ENCODE measurements around the gene PSMB7. TPM values are rescaled to one million over a fixed set of nuclear protein-coding genes. Genes with fewer than 3 reads are reported as not detected.
A peak's percentile ranks its signal among the peaks of the same experiment; 100 is the strongest.

The PSMB7 gene
- total RNA-seq, 2 experiments from 2014 or later: 88.7 to 93.6 TPM

DNA sequence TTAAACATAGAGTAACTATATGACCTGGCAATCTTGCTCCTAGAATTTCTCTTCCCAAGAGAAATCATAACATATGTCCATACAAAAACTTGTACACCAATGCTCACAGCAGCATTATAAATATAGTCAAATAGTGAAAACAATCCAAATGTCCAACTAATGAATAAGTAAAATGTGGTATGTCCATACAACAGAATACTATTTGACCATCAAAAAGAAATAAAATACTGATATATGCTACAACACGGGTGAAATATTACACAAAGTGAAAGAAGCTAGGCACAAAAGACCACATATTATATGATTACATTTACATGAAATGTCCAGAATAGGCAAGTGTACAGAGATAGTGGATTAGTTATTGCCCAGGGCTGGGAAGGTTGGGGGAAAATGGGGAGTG lies 41.4 kb downstream of the PSMB7 start:
- H3K9me3 Mint-ChIP-seq: peaks cover 3% of the 10 kb centered on the region
- ATAC-seq (ENCODE audit: low read depth): no peak
- H3K27me3 Mint-ChIP-seq: no peaks in the 10 kb centered on the region
- no peak overlapping the region for H3K4me3 Mint-ChIP-seq
- POLR2A ChIA-PET: no interaction called here
- DNase-seq: no peak
- H3K36me3 Mint-ChIP-seq: peaks cover 14% of the 10 kb centered on the region
- no peak overlapping the region for H3K27ac Mint-ChIP-seq
- peaks cover 7% of the 10 kb centered on the region for H3K4me1 Mint-ChIP-seq

DNA sequence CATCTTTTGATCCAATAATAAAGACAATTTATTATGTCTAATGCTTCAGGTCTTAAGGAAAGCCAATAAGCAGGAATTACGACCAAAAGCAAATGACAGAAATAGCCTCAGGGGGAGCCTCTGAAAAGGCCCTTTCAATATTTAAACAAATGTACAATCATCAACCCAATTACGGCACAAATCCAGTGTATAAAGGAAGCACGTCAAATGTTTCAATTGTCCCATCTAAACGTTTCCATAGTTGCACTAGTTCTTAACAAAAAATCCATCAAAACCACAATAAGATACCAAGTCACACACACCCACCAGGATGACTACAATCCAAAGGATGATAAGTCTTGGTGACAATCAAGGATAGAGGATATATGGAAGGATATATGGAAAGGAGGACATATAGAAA lies 41.9 kb downstream of the PSMB7 start:
- Mint-ChIP-seq H3K36me3 (peaks cover 14% of the 10 kb centered on the region), H3K9me3 (peaks cover 3% of the 10 kb centered on the region), H3K27ac (no peak overlapping the region), H3K4me3 (no peak overlapping the region), H3K4me1 (peaks cover 6% of the 10 kb centered on the region), H3K27me3 (no peaks in the 10 kb centered on the region)
- POLR2A ChIA-PET: no interaction called here
- DNase-seq: no peak
- no peak for ATAC-seq (ENCODE audit: low read depth)

DNA sequence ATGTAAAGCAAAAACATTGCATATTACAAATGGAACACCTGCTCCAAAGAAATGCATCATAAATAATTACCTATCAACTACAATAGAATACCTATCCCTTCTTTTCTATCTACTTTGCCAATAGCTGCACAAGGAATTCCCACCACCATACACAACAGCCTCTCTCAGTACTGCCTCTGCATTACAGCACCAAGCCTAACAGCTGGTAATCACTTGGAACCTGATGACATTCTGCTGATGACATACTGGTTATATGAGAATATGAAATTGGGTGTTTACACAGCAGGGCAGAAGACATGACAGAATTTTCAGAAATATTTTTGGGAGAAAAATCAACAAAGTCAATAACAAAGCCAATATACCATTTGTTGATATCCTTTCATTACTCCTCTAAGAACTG lies 43.2 kb downstream of the PSMB7 start:
- Mint-ChIP-seq H3K4me1 (peaks cover 7% of the 10 kb centered on the region), H3K9me3 (peaks cover 3% of the 10 kb centered on the region), H3K36me3 (peaks cover 14% of the 10 kb centered on the region), H3K4me3 (no peak overlapping the region), H3K27ac (no peak overlapping the region), H3K27me3 (no peaks in the 10 kb centered on the region)
- POLR2A ChIA-PET: no interaction called here
- DNase-seq (no peak), ATAC-seq (ENCODE audit: low read depth) (no peak)

DNA sequence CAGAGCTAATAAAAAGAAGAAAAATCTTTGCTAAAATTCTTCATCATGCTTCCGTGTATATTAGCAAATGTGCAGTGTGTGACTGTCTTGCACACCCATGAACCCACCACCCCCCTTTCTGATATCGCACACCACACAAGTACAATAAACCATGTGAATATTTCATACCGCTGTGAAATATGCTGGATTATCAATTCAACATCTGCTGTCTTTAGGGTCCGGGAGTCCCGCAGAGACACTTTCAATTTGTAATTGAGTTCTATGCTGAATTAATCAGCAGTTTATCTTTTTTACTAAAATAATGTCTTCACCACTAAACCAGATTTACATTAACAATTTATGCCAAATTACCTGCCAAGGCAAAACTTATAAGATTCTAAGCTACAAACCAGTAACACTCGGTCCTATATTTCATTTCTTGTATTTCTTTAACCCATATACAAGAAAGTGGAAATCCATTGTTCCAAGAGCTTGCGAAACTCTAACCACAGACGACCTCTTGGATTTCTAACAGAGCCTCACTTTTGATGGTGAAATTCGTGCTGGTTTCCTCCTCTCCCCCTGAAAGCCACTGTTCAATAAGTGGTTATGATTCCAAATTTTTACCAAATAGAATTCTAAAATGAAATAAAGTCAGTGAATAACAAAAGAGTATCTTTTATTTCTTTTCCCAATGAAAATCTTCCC lies 44.2 kb downstream of the PSMB7 start:
- peaks cover 3% of the 10 kb centered on the region for H3K9me3 Mint-ChIP-seq
- H3K4me1 Mint-ChIP-seq: peaks cover 8% of the 10 kb centered on the region
- H3K27me3 Mint-ChIP-seq: no peaks in the 10 kb centered on the region
- POLR2A ChIA-PET: no interaction called here
- no peak overlapping the region for H3K27ac Mint-ChIP-seq
- no peak for ATAC-seq (ENCODE audit: low read depth)
- H3K36me3 Mint-ChIP-seq: peaks cover 16% of the 10 kb centered on the region
- no peak overlapping the region for H3K4me3 Mint-ChIP-seq
- no peak for DNase-seq

DNA sequence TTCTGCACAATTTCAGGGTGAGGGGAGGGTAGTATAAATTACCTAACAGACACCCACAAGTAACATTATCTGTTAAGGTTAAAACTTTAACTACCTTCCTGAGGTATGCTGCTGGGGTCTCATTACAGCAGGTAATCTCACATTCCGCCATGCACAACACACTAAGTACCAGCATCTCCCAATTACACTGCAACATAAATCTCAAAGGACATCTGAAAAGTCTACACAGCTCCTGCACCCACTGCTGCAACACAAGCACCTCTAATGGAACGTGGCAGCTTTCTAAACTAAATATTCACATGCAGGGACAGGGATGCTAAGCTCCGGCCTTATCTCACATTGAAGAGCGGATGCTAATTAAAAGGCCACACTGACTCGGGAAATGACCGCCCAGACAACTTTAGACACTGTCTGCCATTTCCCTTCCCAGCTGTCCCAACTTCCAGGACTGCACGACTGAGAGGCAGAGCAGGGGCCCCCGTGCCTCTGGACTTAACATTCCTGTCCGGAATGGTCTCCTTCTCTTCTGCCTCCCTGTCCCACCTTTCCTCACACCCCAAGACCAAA lies 45.9 kb downstream of the PSMB7 start:
- POLR2A ChIA-PET: no interaction called here
- peaks cover 10% of the 10 kb centered on the region for H3K4me1 Mint-ChIP-seq
- DNase-seq (no peak), ATAC-seq (ENCODE audit: low read depth) (no peak)
- H3K36me3 Mint-ChIP-seq: peaks cover 9% of the 10 kb centered on the region
- no peak overlapping the region for H3K4me3 Mint-ChIP-seq
- no peak overlapping the region for H3K27ac Mint-ChIP-seq
- H3K9me3 Mint-ChIP-seq: peaks cover 3% of the 10 kb centered on the region
- no peaks in the 10 kb centered on the region for H3K27me3 Mint-ChIP-seq

DNA sequence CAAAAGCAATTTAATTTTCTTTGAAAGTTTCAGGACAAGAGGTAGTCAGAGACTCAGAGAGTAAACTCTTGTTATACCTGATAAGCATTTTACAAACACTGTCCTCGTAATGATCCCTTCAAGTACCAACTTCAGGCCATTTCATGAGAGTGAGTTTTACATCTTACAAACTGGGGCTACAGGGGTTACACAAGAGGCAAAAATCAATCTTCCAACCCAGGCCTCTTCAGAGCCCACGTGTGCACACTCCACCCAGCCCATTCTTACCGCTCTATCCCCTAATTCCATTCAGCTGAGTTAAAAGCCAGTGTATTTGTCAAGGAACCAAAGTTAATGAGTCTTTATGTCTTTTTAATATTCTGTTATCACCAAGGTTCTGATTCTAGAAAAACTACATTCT lies 46.5 kb downstream of the PSMB7 start:
- H3K4me3 Mint-ChIP-seq: no peak overlapping the region
- peaks cover under 1% of the 10 kb centered on the region for H3K9me3 Mint-ChIP-seq
- peaks cover 10% of the 10 kb centered on the region for H3K4me1 Mint-ChIP-seq
- peaks cover 4% of the 10 kb centered on the region for H3K36me3 Mint-ChIP-seq
- ATAC-seq (ENCODE audit: low read depth) (no peak), DNase-seq (no peak)
- POLR2A ChIA-PET: no interaction called here
- H3K27ac Mint-ChIP-seq: no peak overlapping the region
- H3K27me3 Mint-ChIP-seq: no peaks in the 10 kb centered on the region

DNA sequence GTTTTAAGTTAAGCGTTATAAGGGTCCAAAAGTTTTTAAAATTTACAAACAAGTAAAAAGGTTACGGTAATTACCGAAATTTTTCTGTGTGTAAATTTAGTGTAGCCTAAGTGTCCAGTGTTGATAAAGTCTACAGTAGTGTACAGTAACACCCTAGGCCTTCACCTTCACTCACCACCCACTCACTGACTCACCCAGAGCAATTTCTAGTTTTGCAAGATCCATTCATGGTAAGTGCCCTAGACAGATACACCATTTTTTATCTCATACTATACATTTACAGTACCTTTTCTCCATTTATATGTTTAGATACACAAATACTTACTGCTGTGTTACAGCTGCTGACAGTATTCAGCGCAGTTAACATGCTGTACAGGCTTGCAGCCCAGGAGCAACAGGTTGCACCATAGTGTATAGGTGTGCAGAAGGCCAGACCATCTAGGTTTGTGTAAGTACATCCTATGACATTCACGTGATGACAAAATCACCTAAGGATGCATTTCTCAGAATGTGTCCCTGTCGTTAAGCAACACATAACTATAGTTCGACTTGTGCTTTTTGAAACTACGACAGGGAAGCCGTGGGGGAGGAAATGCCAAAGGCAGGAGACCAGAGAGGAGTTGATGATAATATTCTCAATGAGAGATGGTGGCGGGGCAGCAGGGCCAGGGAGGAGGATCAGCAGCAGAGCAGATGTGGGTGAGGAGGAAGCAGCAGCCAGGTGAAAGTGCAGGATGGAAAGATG lies 48.6 kb downstream of the PSMB7 start:
- ATAC-seq (ENCODE audit: low read depth): no peak
- Mint-ChIP-seq H3K27ac (peak overlapping the region; percentile 3), H3K36me3 (peaks cover 4% of the 10 kb centered on the region), H3K27me3 (no peaks in the 10 kb centered on the region), H3K4me3 (no peak overlapping the region), H3K4me1 (peaks cover 7% of the 10 kb centered on the region), H3K9me3 (no peaks in the 10 kb centered on the region)
- POLR2A ChIA-PET: no interaction called here
- no peak for DNase-seq

DNA sequence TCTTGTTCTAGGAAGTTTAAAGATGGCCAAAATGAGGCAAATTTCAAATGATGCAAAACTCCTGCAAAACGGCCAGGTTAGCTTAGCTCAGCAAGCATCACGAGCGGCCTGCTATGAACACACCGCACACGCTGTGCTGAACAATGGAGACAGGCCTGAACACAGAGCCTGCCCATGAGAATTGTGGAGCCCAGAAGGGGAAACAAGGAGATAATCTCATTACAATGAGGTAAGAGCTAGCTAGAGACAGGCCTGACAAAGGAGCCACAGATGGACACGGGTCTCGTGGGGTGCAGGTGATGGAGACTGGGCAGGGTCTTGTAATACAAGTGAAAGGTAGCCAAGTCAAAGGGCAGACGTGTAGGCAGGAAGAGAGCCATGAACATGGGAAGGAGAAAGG lies 50.2 kb downstream of the PSMB7 start:
- peaks cover 9% of the 10 kb centered on the region for H3K4me1 Mint-ChIP-seq
- no peak for DNase-seq
- peaks cover 4% of the 10 kb centered on the region for H3K36me3 Mint-ChIP-seq
- H3K4me3 Mint-ChIP-seq: no peak overlapping the region
- H3K9me3 Mint-ChIP-seq: no peaks in the 10 kb centered on the region
- no peak for ATAC-seq (ENCODE audit: low read depth)
- POLR2A ChIA-PET: no interaction called here
- H3K27me3 Mint-ChIP-seq: no peaks in the 10 kb centered on the region
- peak overlapping the region; percentile 53 for H3K27ac Mint-ChIP-seq

DNA sequence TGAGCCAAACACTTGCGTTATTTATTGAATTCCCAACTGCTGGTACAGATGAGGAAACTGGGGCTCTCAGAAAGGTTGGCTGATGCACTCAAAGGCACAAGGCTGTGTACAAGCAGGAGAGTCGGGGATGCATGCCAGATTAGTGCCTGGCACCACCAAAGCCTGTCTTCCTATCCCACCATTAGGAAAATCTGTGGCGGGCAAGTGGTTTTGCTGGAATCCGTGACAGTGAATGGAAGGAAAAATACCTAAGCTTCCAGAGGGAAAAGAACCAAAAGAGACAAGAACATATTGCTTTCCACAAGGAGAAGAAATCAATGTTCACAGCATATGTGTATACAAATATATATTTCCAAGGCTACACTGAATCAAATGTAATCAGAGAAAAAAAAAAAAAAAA lies 51.1 kb downstream of the PSMB7 start:
- Mint-ChIP-seq H3K4me1 (peaks cover 14% of the 10 kb centered on the region), H3K27me3 (no peaks in the 10 kb centered on the region), H3K9me3 (no peaks in the 10 kb centered on the region), H3K27ac (no peak overlapping the region), H3K4me3 (no peak overlapping the region), H3K36me3 (peaks cover 7% of the 10 kb centered on the region)
- ATAC-seq (ENCODE audit: low read depth) (no peak), DNase-seq (no peak)
- POLR2A ChIA-PET: no interaction called here

DNA sequence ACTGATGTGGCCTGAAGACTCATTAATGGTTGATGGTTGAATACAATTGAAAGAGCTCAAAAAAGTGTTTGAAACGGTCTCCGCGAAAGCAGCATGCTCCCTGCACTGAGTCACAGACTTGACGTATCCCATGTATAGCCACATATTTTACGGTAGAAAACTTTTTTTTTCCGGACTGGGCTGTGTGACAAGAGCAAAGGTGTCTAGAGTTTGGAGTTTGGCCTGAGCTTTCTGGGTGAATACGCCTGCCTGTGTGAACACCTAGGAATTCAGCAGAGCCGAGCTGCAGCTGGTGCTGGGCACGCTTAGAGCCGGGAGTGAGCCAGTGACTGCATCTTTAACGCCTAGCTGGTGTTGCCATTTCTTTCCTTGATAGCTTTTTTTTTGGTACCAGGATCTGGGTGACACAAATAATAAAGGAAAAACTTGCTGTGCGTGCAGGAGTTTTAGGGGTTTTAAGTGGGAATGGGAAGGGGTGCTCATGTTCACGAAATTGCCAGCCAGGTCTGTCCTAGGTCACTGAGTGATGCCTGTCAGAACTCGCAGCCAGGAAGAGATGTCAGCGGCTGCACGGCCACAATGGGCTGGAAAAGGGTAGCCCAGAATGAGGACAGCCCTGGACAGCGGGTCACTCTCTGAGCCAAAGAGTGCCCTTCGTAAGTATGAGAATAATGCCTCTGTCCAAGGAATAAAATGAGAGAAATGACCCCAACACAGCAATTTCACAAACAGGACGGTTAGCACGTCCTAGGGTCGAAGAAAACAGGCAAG lies 51.7 kb downstream of the PSMB7 start:
- Mint-ChIP-seq H3K36me3 (peaks cover 7% of the 10 kb centered on the region), H3K9me3 (no peaks in the 10 kb centered on the region), H3K27me3 (no peaks in the 10 kb centered on the region), H3K4me3 (no peak overlapping the region), H3K27ac (no peak overlapping the region), H3K4me1 (peaks cover 16% of the 10 kb centered on the region)
- ATAC-seq (ENCODE audit: low read depth) (no peak), DNase-seq (no peak)
- POLR2A ChIA-PET: no interaction called here

DNA sequence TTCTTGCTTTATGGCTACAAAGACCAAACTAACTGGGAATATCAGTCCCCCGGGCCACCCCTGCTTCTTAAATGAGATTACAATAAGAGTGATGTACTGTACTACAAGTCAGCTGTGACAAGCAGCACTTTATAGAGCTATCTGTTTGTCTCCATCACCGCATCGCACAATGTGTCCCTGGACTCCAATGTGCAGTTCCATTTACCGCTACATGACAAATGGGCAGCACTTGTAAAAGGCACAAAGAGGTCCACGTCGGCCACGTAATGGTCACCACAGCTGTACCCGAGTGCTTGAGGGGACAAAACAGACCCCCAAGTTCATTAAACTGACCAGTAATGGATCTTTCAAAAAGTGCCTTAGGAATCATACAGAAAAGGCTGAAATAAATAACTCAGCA lies 54.1 kb downstream of the PSMB7 start:
- POLR2A ChIA-PET: interaction anchor here (0.9 kb wide), 1 partner anchor 17 kb away, joined by 3 read pairs; no protein-coding TSS in a partner anchor
- Mint-ChIP-seq H3K36me3 (peaks cover 3% of the 10 kb centered on the region), H3K27ac (no peak overlapping the region), H3K9me3 (no peaks in the 10 kb centered on the region), H3K27me3 (no peaks in the 10 kb centered on the region), H3K4me3 (no peak overlapping the region), H3K4me1 (peaks cover 26% of the 10 kb centered on the region)
- no peak for DNase-seq
- ATAC-seq (ENCODE audit: low read depth): no peak

DNA sequence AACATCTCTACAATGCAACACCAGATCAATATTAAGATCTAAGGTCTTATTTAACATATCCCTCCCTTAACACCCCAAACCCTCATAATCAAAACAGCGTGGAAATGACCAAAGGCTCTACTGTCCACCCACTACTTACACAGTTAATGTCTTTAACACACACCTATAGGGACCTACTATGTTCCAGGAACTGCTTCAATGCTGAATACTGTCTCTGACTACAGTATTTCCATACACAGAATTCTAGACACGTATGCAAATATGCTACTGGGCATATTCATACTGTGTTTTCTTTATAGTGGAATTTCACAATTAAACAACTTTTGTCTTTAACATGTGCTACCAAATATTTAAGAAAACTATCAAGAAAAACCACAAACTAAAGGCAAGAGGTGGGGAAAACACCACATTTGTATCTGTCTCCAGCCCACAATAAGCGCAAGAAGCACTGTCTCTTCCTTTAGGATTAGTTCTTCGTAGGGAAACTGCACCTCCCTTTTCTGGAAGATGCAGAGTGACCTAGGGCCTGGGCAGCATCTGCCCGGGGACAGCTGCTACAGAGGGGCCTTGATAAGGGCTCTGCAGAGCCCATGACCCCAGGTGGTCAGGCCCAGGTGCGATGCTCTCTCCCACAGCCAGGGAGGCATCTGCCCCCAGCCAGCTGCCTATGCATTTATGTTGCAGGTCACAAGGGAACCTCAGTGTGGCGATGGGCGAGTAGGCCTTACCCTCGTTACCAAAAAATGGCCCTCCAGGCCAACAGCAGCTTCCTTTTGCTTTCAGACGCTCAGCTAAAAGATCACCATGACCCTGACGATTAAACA lies 55.2 kb downstream of the PSMB7 start:
- POLR2A ChIA-PET: no interaction called here
- Mint-ChIP-seq H3K4me3 (no peak overlapping the region), H3K4me1 (peaks cover 24% of the 10 kb centered on the region), H3K27me3 (no peaks in the 10 kb centered on the region), H3K36me3 (peaks cover 3% of the 10 kb centered on the region), H3K27ac (no peak overlapping the region), H3K9me3 (no peaks in the 10 kb centered on the region)
- no peak for DNase-seq
- ATAC-seq (ENCODE audit: low read depth): no peak

DNA sequence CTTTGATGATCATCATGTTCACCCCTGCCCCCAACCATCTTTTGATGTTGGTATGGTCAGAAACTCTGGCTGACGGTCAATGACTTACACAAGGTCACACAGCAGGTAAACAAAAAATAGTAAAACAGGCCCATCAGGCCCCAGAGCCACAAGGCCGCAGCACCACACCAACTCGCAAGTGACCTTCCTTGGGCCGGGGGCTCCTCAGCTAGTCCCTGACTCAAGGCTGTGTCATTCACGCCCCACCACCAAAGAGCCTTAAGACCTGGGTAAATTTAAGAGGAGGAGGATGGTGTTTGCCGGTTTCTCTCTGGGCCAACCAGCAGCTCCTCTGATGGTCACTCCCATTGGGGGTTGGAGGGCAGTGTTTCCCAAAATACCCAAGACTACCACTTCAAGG lies 55.8 kb downstream of the PSMB7 start:
- no peaks in the 10 kb centered on the region for H3K27me3 Mint-ChIP-seq

More for the DNA sequence above, 55.8 kb downstream of the PSMB7 start:
- no peak overlapping the region for H3K27ac Mint-ChIP-seq
- POLR2A ChIA-PET: no interaction called here
- ATAC-seq (ENCODE audit: low read depth): no peak
- no peak for DNase-seq
- no peak overlapping the region for H3K4me3 Mint-ChIP-seq
- H3K4me1 Mint-ChIP-seq: peaks cover 25% of the 10 kb centered on the region
- no peaks in the 10 kb centered on the region for H3K9me3 Mint-ChIP-seq
- peaks cover 3% of the 10 kb centered on the region for H3K36me3 Mint-ChIP-seq
